Measurements from ENCODE around the gene CAMTA1.

- TF ChIP-seq POLR2A (IDR thresholded peaks at IDR 0.05) (no peak), CTCF (IDR thresholded peaks at IDR 0.05) (no peak)
Measured at GRCh38 chr1:7253988-7254587, 468.8 kb downstream of the CAMTA1 start.
